ENCODE measurements around the gene SEMA3C.

The SEMA3C gene

DNA sequence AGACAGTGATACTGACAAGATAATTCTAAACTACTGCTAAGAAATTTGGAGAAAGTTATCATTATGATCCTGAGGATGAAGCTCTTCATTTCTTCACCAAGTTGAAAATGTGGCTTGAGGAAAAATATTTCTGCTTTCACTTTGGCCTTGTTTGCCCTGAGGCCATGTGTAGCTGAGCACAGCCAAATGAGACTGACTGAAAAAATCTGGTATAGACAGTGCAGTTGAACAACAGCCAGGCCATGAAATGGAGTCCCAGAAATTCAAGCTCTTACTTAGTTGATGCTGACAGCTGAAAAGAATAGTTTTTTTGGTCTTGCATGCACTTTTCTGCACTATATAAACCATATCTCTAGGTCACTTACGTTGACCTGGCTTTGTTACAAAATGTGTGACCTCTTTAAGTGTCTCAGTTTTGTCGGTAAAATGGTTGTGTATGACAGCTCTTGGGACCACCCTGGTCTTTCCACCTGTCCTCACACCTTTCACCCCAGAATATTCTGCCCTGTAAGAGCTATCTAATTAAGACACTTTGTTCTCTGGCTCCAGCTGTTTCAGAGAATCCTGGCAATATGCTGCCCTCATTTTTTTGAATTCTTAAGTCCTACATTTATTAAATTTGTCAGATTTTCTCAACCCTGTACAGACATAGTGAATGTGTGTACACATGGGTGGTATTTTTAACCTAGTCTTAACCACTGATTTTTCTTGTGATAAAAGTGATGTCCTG, 189.1 kb downstream of the SEMA3C start (continued):
- TF ChIP-seq, protein P1, sequence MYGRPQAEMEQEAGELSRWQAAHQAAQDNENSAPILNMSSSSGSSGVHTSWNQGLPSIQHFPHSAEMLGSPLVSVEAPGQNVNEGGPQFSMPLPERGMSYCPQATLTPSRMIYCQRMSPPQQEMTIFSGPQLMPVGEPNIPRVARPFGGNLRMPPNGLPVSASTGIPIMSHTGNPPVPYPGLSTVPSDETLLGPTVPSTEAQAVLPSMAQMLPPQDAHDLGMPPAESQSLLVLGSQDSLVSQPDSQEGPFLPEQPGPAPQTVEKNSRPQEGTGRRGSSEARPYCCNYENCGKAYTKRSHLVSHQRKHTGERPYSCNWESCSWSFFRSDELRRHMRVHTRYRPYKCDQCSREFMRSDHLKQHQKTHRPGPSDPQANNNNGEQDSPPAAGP (tag by site-specific recombination; IDR thresholded peaks at IDR 0.05): no peak

DNA sequence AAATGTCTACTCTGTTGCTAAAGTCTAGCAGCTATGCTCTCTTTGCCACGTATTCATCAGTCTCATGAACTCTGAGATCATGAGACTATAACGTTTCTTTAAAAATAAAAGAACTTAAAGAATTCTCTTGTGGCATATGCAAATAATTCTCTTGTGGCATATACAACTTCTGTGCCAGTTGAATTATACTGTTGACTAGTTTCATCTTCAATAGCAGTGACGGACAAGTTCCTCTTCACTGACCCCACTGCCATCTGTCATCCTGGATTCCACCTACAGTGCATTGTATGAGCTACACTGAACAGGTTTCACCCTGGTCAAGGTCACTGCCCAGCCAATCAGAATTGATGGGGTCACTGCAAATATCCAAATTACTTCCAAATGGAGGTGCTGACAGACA, 192.2 kb downstream of the SEMA3C start:
- TF ChIP-seq ZIC2 (tag by site-specific recombination; IDR thresholded peaks at IDR 0.05): no peak
- TF ChIP-seq, protein P2, sequence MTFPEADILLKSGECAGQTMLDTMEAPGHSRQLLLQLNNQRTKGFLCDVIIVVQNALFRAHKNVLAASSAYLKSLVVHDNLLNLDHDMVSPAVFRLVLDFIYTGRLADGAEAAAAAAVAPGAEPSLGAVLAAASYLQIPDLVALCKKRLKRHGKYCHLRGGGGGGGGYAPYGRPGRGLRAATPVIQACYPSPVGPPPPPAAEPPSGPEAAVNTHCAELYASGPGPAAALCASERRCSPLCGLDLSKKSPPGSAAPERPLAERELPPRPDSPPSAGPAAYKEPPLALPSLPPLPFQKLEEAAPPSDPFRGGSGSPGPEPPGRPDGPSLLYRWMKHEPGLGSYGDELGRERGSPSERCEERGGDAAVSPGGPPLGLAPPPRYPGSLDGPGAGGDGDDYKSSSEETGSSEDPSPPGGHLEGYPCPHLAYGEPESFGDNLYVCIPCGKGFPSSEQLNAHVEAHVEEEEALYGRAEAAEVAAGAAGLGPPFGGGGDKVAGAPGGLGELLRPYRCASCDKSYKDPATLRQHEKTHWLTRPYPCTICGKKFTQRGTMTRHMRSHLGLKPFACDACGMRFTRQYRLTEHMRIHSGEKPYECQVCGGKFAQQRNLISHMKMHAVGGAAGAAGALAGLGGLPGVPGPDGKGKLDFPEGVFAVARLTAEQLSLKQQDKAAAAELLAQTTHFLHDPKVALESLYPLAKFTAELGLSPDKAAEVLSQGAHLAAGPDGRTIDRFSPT (tag by site-specific recombination; IDR thresholded peaks at IDR 0.05): no peak
- no peak for TF ChIP-seq ZNF391 (tag by site-specific recombination; IDR thresholded peaks at IDR 0.05; ENCODE audit: borderline replicate concordance, low read depth)
- no peak for TF ChIP-seq ZNF837 (tag by site-specific recombination; IDR thresholded peaks at IDR 0.05)
- TF ChIP-seq, protein P3, sequence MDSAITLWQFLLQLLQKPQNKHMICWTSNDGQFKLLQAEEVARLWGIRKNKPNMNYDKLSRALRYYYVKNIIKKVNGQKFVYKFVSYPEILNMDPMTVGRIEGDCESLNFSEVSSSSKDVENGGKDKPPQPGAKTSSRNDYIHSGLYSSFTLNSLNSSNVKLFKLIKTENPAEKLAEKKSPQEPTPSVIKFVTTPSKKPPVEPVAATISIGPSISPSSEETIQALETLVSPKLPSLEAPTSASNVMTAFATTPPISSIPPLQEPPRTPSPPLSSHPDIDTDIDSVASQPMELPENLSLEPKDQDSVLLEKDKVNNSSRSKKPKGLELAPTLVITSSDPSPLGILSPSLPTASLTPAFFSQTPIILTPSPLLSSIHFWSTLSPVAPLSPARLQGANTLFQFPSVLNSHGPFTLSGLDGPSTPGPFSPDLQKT (IDR thresholded peaks at IDR 0.05; ENCODE audit: borderline replicate concordance, low read depth, low read length): no peak
- no peak for TF ChIP-seq ZNF426 (tag by site-specific recombination; IDR thresholded peaks at IDR 0.05)
- TF ChIP-seq ZNF626 (tag by site-specific recombination; IDR thresholded peaks at IDR 0.05): no peak
- TF ChIP-seq, protein P4, sequence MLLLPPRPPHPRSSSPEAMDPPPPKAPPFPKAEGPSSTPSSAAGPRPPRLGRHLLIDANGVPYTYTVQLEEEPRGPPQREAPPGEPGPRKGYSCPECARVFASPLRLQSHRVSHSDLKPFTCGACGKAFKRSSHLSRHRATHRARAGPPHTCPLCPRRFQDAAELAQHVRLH (tag by site-specific recombination; IDR thresholded peaks at IDR 0.05): no peak
- no peak for TF ChIP-seq ZNF610 (tag by site-specific recombination; IDR thresholded peaks at IDR 0.05; ENCODE audit: borderline replicate concordance)
- TF ChIP-seq, protein P5, sequence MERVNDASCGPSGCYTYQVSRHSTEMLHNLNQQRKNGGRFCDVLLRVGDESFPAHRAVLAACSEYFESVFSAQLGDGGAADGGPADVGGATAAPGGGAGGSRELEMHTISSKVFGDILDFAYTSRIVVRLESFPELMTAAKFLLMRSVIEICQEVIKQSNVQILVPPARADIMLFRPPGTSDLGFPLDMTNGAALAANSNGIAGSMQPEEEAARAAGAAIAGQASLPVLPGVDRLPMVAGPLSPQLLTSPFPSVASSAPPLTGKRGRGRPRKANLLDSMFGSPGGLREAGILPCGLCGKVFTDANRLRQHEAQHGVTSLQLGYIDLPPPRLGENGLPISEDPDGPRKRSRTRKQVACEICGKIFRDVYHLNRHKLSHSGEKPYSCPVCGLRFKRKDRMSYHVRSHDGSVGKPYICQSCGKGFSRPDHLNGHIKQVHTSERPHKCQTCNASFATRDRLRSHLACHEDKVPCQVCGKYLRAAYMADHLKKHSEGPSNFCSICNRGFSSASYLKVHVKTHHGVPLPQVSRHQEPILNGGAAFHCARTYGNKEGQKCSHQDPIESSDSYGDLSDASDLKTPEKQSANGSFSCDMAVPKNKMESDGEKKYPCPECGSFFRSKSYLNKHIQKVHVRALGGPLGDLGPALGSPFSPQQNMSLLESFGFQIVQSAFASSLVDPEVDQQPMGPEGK (tag by site-specific recombination; IDR thresholded peaks at IDR 0.05): no peak
- ChIA-PET CTCF (no interaction called here), POLR2A (no interaction called here)
- Histone ChIP-seq H3K4me3 (ENCODE audit: low read depth, low read length) (no peak overlapping the region), H3K27ac (ENCODE audit: extremely low read depth, low read depth, low read length) (no peak overlapping the region), H3K4me1 (ENCODE audit: control insufficient read depth, insufficient read depth, low read length) (peaks cover 7% of the 10 kb centered on the region), H3K36me3 (ENCODE audit: control insufficient read depth in 2 of 2, insufficient read depth in 1 of 2, low read length in 2 of 2) (no peaks in the 10 kb centered on the region), H3K9me3 (ENCODE audit: control insufficient read depth, insufficient read depth, low read depth, low read length) (no peaks in the 10 kb centered on the region)

DNA sequence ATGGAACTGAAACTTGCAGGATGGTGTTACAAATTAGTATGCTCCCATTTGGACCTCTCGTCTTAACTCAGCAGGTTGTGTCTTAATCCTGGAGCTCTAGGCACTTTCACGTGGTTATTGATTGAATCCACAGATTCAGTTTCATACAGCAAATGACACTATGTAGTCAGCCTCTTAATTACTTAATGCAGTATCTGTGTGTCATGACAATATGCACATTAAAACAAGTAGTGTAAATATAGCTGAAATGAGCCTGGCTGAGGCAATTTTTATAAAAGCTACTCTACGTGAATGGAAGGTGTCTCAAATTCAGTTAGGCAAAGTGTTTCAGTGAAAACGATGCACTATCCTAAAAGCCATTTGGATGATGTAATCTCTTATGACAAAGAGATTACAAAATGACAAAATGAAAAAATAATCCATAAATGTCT, 193.7 kb downstream of the SEMA3C start:
- ChIA-PET POLR2A (no interaction called here), CTCF (interaction anchor here (0.6 to 2.1 kb wide), 3 partner anchors 8 to 583 kb away, joined by 3 to 10 read pairs (median 4); no protein-coding TSS in a partner anchor)
- H3K27ac ChIP-seq (ENCODE audit: extremely low read depth, low read depth, low read length): no peak overlapping the region
- TF ChIP-seq ZNF23 (tag by site-specific recombination; IDR thresholded peaks at IDR 0.05; ENCODE audit: borderline replicate concordance) (no peak), ZNF121 (tag by site-specific recombination; IDR thresholded peaks at IDR 0.05) (no peak), MEIS1 (CRISPR knock-in tag; IDR thresholded peaks at IDR 0.05; ENCODE audit: borderline replicate concordance) (no peak), ZBTB48 (tag by site-specific recombination; IDR thresholded peaks at IDR 0.05) (no peak), ZNF2 (tag by site-specific recombination; IDR thresholded peaks at IDR 0.05) (peak; percentile 64; the same call in 1 of the 2 replicates), GFI1B (tag by site-specific recombination; IDR thresholded peaks at IDR 0.05) (no peak), ZNF76 (tag by site-specific recombination; IDR thresholded peaks at IDR 0.05; ENCODE audit: borderline replicate concordance, low read depth) (no peak), MYNN (tag by site-specific recombination; IDR thresholded peaks at IDR 0.05; ENCODE audit: borderline replicate concordance) (no peak), ZNF239 (tag by site-specific recombination; IDR thresholded peaks at IDR 0.05) (no peak), ZNF658 (tag by site-specific recombination; IDR thresholded peaks at IDR 0.05) (no peak), ZFP3 (tag by site-specific recombination; IDR thresholded peaks at IDR 0.05; ENCODE audit: low read depth) (no peak), ZNF510 (tag by site-specific recombination; IDR thresholded peaks at IDR 0.05; ENCODE audit: insufficient replicate concordance) (no peak), ZNF707 (tag by site-specific recombination; IDR thresholded peaks at IDR 0.05) (no peak), ZNF624 (tag by site-specific recombination; IDR thresholded peaks at IDR 0.05) (no peak)
- TF ChIP-seq, protein P6, sequence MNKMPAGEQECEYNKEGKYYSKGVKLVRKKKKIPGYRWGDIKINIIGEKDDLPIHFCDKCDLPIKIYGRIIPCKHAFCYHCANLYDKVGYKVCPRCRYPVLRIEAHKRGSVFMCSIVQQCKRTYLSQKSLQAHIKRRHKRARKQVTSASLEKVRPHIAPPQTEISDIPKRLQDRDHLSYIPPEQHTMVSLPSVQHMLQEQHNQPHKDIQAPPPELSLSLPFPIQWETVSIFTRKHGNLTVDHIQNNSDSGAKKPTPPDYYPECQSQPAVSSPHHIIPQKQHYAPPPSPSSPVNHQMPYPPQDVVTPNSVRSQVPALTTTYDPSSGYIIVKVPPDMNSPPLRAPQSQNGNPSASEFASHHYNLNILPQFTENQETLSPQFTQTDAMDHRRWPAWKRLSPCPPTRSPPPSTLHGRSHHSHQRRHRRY (tag by site-specific recombination; IDR thresholded peaks at IDR 0.05): no peak

More for the DNA sequence above, 193.7 kb downstream of the SEMA3C start:
- Histone ChIP-seq H3K9me3 (ENCODE audit: control insufficient read depth, insufficient read depth, low read depth, low read length) (no peaks in the 10 kb centered on the region), H3K4me1 (ENCODE audit: control insufficient read depth, insufficient read depth, low read length) (peaks cover 9% of the 10 kb centered on the region), H3K4me3 (ENCODE audit: low read depth, low read length) (no peak overlapping the region), H3K36me3 (ENCODE audit: control insufficient read depth in 2 of 2, insufficient read depth in 1 of 2, low read length in 2 of 2) (no peaks in the 10 kb centered on the region)
